ENCODE data around the gene KCNIP1. TPM values are rescaled to one million over a fixed set of nuclear protein-coding genes. Genes with fewer than 3 reads are reported as not detected.

Gene KCNIP1
- total RNA-seq, 4 donors from 2014 or later, result 4.8 to 9.2 (median 7.3) TPM; not detected in 1

DNA sequence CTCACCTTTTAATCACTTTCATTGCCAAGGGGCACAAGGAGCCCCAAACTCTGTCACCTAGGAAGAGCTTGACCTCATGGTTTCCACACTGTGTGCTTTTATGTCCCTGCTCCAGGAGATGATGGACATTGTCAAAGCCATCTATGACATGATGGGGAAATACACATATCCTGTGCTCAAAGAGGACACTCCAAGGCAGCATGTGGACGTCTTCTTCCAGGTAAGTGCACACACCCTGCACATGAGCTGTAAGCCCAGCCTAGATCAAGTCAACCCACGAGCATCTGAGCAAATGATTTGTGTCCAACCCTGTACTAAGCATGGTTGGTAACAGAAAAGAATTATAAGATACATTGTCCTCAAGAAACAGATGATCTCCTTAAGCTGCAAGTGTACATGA, 228.9 kb downstream of the KCNIP1 start:
- Histone ChIP-seq H3K4me3 (no peak overlapping the region), H3K27ac (no peak overlapping the region), H3K36me3 (no peaks in the 10 kb centered on the region), H3K27me3 (no peaks in the 10 kb centered on the region), H3K9me3 (peaks cover 0 to 24% (median 0%) of the 10 kb centered on the region in 4 donors), H3K4me1 (no peaks in the 10 kb centered on the region)
- no peak for DNase-seq (ENCODE audit: low spot score in 2 of 2)
- TF ChIP-seq, protein P1, sequence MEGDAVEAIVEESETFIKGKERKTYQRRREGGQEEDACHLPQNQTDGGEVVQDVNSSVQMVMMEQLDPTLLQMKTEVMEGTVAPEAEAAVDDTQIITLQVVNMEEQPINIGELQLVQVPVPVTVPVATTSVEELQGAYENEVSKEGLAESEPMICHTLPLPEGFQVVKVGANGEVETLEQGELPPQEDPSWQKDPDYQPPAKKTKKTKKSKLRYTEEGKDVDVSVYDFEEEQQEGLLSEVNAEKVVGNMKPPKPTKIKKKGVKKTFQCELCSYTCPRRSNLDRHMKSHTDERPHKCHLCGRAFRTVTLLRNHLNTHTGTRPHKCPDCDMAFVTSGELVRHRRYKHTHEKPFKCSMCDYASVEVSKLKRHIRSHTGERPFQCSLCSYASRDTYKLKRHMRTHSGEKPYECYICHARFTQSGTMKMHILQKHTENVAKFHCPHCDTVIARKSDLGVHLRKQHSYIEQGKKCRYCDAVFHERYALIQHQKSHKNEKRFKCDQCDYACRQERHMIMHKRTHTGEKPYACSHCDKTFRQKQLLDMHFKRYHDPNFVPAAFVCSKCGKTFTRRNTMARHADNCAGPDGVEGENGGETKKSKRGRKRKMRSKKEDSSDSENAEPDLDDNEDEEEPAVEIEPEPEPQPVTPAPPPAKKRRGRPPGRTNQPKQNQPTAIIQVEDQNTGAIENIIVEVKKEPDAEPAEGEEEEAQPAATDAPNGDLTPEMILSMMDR (IDR thresholded peaks at IDR 0.05), result no peak
- TF ChIP-seq EP300 (IDR thresholded peaks at IDR 0.05), result no peak
- no peak for TF ChIP-seq POLR2A (IDR thresholded peaks at IDR 0.05)
- 80 to 82% methylated on average over 2 of the region's 2 CpGs for WGBS, 2 donors

DNA sequence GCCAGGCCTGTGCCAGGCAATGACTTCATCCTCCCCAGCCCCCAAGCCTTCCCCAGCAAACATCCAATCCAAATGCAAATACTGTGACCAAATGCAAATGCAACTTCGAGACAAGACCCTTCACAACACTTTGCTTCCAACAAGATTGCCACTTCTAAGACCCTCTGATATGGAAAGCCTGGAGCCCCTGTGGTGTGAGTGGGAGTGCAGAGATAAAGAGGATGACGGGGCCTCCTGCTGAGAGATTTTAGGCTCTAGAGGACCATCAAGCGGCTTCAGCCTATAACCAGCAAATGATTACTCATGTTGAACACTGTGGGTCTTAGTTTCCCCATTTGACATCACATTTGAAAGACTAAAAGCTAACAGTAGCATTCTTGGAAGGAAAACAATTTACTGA, 233.1 kb downstream of the KCNIP1 start:
- no peaks in the 10 kb centered on the region for H3K27me3 ChIP-seq
- no peak overlapping the region for H3K4me3 ChIP-seq
- H3K36me3 ChIP-seq, result no peaks in the 10 kb centered on the region
- H3K9me3 ChIP-seq, result peaks cover 0 to 24% (median 0%) of the 10 kb centered on the region in 4 donors
- DNase-seq (ENCODE audit: low spot score in 2 of 2), result no peak
- no peak overlapping the region for H3K27ac ChIP-seq
- TF ChIP-seq POLR2A (IDR thresholded peaks at IDR 0.05) (no peak), EP300 (IDR thresholded peaks at IDR 0.05) (no peak)
- TF ChIP-seq, protein P1 (IDR thresholded peaks at IDR 0.05), result no peak
- H3K4me1 ChIP-seq, result no peaks in the 10 kb centered on the region
- 50 to 65% methylated on average over 3 of the region's 3 CpGs for WGBS, 2 donors

- H3K27me3 ChIP-seq, result no peaks in the 10 kb centered on the region
- TF ChIP-seq, protein P1 (IDR thresholded peaks at IDR 0.05), result no peak
- TF ChIP-seq EP300 (IDR thresholded peaks at IDR 0.05), result no peak
- TF ChIP-seq POLR2A (IDR thresholded peaks at IDR 0.05), result no peak
- WGBS, 2 donors, result 100% methylated on average over 1 of the region's 1 CpG
Observed at GRCh38 chr5:170737591-170737990, 233.8 kb downstream of the KCNIP1 start.

GRCh38 chr5:170738840-170739239, 235.0 kb downstream of the KCNIP1 start:
- no peak overlapping the region for H3K27ac ChIP-seq
- no peak overlapping the region for H3K4me3 ChIP-seq
- H3K9me3 ChIP-seq, result peaks cover 0 to 24% (median 0%) of the 10 kb centered on the region in 4 donors
- no peak for DNase-seq (ENCODE audit: low spot score in 2 of 2)
- H3K4me1 ChIP-seq, result no peaks in the 10 kb centered on the region
- WGBS, 2 donors, result 64 to 74% methylated on average over 3 of the region's 3 CpGs
- TF ChIP-seq EP300 (IDR thresholded peaks at IDR 0.05) (no peak), POLR2A (IDR thresholded peaks at IDR 0.05) (no peak)
- TF ChIP-seq, protein P1 (IDR thresholded peaks at IDR 0.05), result no peak
- H3K27me3 ChIP-seq, result peaks cover 0 to 4% of the 10 kb centered on the region in 2 donors
- no peaks in the 10 kb centered on the region for H3K36me3 ChIP-seq

More at GRCh38 chr5:170737591-170737990, 233.8 kb downstream of the KCNIP1 start:
- Histone ChIP-seq H3K27ac (no peak overlapping the region), H3K4me1 (no peaks in the 10 kb centered on the region), H3K4me3 (no peak overlapping the region), H3K36me3 (no peaks in the 10 kb centered on the region), H3K9me3 (peaks cover 0 to 24% (median 0%) of the 10 kb centered on the region in 4 donors)
- no peak for DNase-seq (ENCODE audit: low spot score in 2 of 2)

DNA sequence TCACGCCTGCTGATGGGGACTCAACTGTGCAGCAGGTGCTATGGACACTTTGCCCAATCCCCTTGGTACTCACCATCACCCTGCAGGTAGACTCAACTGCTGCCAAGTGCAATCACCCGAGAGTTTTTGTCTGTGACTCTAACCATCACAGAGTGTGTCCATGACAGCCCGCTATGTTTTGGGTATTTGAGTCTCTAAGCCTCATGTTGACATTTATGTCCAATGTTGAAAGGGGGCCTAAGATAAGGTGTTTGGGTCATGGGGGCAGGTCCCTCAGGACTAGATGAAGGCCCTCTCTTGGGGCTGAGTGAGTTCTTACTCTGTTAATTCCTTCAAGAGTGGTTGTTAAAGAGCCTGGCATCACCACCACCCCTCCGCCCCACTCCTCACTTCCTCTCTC, 235.6 kb downstream of the KCNIP1 start:
- Histone ChIP-seq H3K4me3 (no peak overlapping the region), H3K9me3 (peaks cover 0 to 23% (median 0%) of the 10 kb centered on the region in 4 donors), H3K27ac (no peak overlapping the region), H3K4me1 (peaks cover 0 to 5% (median 2%) of the 10 kb centered on the region in 4 donors), H3K36me3 (no peaks in the 10 kb centered on the region), H3K27me3 (peaks cover 0 to 9% of the 10 kb centered on the region in 2 donors)
- 88 to 90% methylated on average over 4 of the region's 4 CpGs for WGBS, 2 donors
- TF ChIP-seq, protein P1 (IDR thresholded peaks at IDR 0.05), result no peak
- no peak for DNase-seq (ENCODE audit: low spot score in 2 of 2)

Measured in tibial nerve (tissue), 4 donors.